Amniotic stem cell (primary cell): Measurements from ENCODE around the gene RAD51B.

ENCODE experiments used
- DNase-seq: peaks from one replicate; lab custom pipeline; 2025; lab: John Stamatoyannopoulos, UW

Gene RAD51B

DNA sequence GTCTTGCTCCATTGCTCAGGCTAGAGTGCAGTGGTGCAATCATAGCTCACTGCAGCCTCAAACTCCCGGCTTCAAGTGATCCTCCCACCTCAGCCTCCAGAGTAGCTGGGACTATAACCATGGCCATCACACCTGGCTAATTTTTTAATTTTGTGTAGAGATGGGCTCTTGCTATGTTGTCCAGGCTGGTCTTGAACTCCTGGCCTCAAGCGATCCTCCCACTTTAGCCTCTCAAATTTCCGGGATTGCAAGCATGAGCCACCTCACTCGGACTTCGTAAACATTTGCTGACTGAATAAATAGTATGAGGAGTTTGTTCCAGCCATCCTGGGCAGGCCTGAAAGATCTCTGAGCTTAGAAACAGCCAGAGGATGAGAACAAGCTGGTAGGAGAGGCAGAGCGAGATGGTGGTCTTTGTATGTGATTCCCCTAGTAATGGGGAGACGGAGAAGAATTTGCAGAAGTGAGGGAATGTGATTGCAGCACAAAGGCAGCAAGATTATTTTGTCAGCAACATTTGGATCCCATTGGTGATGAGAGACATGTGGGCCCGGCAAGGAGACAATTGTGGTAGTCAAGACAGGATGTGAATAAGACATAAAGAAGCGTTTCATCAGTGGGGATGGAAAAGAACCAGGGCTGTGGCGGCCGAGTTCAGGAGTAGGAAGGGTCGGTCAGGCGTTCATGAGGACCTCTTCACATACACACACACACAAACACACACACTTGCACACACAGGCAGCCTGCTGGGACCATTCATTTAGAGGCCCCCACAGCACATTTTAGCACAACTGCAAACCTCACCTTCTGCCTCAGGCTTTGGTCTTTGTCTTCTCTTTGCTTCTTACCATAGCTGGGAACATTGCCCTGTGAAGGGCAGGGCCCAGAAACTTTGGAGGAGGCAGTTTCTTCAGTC lies 817.8 kb downstream of the RAD51B start:
- DNase-seq, result no peak

GRCh38 chr14:68638141-68638999 lies 818.8 kb downstream of the RAD51B start:
- no peak for DNase-seq

DNA sequence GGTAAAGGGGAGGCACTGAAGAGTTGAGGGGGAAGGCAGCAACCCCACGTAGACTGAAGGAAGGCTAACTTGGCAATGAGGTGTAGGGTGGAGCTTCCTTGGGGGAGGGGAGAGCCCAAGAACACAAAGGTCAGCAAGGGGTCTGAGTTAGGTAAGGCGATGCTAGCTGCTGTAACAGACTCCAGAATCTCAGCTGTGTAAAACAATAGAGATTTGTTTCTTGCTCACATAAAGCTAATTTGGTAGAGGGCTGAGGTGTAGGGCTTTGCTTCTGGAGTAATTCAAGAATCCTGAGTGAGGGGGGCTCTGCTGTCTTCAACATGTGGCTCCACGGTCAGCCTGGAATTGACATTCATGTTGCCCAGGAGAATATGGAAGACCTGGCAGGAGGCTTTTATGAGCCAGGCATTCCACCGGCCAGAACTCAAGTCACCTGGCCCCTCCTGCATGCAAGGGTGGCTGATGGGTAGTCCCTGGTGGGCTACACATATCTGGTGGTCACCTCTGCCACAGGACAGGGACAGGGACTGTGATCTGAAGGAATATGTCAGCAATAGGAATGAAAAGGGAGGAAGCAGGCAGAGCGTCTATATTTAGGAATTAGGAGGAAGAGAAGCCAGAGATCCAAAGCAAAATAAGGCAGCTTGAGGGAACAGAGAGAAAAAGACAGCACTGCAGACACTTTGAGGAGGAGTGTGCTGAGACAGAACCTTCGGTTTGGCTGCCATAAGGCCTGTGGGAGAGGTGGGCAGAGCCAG lies 819.6 kb downstream of the RAD51B start:
- DNase-seq, result no peak

GRCh38 chr14:68639758-68640574 lies 820.4 kb downstream of the RAD51B start:
- DNase-seq, result no peak

- DNase-seq, result no peak
Measured at GRCh38 chr14:68643673-68644072, 824.1 kb downstream of the RAD51B start.

GRCh38 chr14:68644101-68644500 lies 824.5 kb downstream of the RAD51B start:
- DNase-seq, result no peak

GRCh38 chr14:68645371-68645770 lies 825.8 kb downstream of the RAD51B start:
- no peak for DNase-seq

GRCh38 chr14:68649476-68650189 lies 830.1 kb downstream of the RAD51B start:
- no peak for DNase-seq

DNA sequence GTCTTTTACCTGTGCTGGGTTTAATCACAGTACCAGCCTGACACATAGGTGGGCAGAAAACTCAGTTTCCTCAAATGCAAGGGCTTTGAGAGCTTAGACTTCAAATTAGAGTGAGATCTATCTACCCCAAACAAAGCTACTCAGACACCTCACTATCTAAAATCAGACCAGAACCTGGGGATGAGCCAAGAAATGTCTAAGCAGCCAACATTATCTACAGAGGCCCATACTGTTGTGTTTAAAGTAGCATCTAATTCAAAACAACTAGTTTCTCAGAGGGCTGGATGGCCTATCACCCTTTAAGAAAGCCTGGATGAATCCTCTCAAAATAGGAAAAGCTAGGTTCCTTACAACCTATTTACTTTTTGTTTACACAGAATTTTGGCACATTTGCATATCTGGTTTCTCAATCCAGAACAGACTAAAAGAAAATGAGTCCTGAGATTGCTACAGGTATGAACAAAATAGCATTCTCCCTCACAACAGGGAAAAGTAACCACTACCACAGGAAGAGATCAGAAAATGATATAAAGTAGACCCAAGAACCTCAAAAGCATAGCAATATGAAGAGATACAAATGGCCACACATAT lies 830.9 kb downstream of the RAD51B start:
- DNase-seq, result no peak

GRCh38 chr14:68651075-68651474 lies 831.5 kb downstream of the RAD51B start:
- no peak for DNase-seq

DNA sequence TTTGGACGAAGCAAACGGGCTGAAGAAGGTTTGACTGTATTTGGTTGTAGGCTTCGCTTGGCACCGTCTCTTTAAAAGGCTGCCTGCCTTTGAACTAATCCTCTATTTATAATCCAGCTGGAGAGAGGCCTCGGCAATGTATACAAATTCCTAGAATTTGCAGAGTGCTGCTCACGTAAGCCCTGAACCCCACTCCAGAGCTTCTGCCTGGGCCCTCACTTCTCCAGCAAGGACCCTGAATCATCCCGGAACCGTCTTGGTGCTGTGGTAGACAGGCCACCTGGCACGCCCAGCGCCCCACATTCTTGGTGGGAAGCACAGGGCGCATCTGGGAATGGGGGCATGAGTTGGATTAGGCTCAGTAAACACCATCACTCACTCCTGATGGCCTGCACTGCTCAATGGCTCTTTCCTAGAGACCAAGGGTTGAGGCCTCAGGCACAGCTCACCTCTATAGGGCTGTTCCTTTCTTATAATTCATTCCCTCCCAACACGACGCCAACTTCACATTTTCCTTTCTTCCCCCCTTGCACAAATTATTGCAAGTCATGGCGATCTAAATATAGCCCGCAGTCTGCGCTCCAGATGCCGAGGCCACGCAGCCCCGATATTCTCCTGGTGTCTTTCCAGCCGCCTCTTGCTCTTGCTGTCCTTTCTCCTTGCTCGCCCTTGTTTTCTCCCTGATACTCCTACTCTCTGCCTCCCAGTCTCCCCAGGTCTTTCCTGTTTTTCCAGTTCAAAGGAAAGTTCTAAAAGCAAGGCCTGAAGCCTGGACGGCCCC lies 832.3 kb downstream of the RAD51B start:
- DNase-seq, result no peak

DNA sequence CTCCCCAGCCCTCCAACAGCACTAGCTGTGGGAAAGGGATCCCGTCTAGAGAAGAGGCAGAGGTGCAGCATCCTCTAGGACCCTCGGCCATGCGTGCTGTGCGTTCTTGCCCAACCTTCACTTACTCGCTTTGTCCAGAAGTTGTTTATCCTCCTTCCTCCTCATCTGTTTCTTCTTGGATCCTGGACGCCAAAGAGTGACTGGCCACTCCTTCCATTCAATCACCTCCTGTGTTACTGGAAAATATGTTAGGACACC lies 832.8 kb downstream of the RAD51B start:
- DNase-seq, result no peak

- DNase-seq, result no peak
Measured at GRCh38 chr14:68653108-68653507, 833.5 kb downstream of the RAD51B start.

DNA sequence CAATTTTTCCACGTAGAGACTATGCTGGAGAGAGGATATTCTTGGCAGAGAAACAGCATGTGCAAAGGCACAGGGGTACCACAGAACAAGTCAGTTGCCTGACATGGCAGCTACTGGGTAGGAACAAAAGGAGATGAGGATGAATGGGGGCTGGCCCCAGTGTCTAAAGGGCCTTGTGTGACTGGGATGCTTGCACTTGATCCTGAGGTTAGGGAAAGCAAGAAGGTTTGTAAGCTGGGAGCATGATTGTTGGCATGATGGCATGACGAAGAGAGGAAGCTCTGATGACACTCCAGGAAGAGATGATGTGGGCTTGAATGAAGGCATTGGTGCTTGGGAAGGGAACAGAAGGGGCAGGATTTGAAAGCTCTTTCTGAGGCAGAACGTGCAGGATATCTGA lies 834.2 kb downstream of the RAD51B start:
- no peak for DNase-seq

GRCh38 chr14:68654471-68654941 lies 834.9 kb downstream of the RAD51B start:
- no peak for DNase-seq

- no peak for DNase-seq
Measured at GRCh38 chr14:68655021-68655831, 835.6 kb downstream of the RAD51B start.

DNA sequence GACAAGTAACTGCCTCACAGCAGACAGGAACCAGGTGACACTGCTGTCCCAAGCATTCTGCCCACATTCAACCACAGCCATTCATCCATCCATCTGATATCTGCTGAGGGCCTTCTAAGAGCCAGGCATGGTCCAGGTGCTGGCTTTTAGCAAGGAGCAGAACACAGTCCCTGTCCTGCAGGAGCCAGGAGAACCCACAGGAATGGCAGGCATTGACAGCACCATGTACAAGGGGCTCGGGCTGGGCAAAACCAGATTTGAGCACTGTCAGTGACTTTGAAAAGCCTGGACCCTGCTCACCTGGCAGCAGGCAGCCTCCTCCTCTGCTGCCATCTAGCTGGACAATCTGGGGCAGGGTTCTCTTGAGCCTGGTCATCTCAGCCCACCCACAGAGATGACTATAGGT lies 836.3 kb downstream of the RAD51B start:
- no peak for DNase-seq

- no peak for DNase-seq
Measured at GRCh38 chr14:68656452-68656851, 836.9 kb downstream of the RAD51B start.
